Measurements from ENCODE around the gene ARVCF.

DNA sequence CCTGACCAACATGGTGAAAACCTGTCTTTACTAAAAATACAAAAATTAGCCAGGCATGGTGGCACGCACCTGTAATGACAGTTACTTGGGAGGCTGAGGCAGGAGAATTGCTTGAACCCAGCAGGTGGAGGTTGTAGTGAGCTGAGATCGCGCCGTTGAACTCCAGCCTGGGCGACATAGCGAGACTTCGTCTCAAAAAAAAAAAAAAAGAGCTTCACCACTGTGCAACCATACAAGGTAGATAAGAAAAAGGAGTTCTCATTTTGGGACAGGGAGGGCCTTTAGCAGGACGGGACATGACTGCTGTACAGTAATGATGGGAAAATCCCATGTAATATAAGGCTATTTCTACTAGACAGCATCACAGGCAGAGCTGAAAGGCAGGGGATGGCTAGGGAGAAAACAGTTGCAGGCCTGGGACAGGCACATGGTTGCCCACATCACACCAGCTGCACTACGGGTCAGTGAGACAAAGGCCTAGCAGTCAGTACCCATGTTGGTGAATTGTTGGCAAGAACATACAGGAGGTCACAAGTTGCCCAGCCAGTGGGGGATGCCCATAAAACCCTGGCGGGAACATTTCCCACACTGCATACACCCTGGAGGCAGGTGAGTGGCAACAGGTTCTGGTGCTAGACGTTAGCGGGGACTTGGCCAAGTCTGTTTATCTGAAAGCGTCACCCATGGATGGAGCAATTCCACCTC lies 9.7 kb upstream of the ARVCF start:
- TF ChIP-seq, protein P1, sequence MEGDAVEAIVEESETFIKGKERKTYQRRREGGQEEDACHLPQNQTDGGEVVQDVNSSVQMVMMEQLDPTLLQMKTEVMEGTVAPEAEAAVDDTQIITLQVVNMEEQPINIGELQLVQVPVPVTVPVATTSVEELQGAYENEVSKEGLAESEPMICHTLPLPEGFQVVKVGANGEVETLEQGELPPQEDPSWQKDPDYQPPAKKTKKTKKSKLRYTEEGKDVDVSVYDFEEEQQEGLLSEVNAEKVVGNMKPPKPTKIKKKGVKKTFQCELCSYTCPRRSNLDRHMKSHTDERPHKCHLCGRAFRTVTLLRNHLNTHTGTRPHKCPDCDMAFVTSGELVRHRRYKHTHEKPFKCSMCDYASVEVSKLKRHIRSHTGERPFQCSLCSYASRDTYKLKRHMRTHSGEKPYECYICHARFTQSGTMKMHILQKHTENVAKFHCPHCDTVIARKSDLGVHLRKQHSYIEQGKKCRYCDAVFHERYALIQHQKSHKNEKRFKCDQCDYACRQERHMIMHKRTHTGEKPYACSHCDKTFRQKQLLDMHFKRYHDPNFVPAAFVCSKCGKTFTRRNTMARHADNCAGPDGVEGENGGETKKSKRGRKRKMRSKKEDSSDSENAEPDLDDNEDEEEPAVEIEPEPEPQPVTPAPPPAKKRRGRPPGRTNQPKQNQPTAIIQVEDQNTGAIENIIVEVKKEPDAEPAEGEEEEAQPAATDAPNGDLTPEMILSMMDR (conservative IDR thresholded peaks at IDR 0.05) = no peak
- TF ChIP-seq EZH2 (IDR thresholded peaks at IDR 0.05; ENCODE audit: low read depth) = no peak
